ENCODE measurements around the gene HMX2. TPM values are rescaled to one million over a fixed set of nuclear protein-coding genes. Genes with fewer than 3 reads are reported as not detected.

The HMX2 gene
- total and polyA plus RNA-seq, 2 of the 8 experiments (the other 6 are each of a cell fraction or from before 2014, with no cell fraction given), result 2.0 to 2.7 TPM

DNA sequence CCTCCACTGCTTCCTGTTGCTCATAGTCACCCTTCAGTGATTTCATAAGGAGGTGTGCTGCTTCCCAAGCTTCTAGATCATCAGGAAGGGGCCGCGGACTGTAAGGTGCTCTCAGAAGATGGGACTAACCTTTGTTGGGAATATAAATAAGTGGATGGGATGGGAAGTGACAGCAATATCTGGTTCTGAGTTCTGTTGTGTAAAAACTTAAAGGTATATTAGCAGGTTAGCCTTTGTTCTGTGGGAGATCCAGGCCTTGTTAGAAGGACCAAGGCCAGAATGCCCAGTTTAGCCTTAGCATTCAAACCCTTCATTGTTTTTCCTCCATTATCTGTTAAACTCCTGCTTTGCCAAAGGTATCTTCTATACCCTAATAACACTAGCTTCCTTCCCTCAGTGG lies 18.7 kb downstream of the HMX2 start:
- Histone ChIP-seq H3K4ac (replicated peaks; ENCODE audit: insufficient read length, low read depth, low read length) (no peak overlapping the region), H4K8ac (ENCODE audit: extremely low read depth, insufficient read depth, low read length) (no peak overlapping the region), H4K20me1 (replicated peaks in 1 of 2; ENCODE audit: control insufficient read depth in 1 of 2, insufficient read depth in 2 of 2, low read length in 2 of 2) (peaks cover 5 to 14% of the 10 kb centered on the region in 2 experiments), H3K14ac (ENCODE audit: insufficient read length) (no peak overlapping the region), H3K56ac (replicated peaks; ENCODE audit: insufficient read length, low read depth, low read length) (no peak overlapping the region), H2BK12ac (ENCODE audit: low read depth, low read length) (no peak overlapping the region), H3K4me2 (ENCODE audit: insufficient read depth in 1 of 2, low read depth in 2 of 2, low read length in 2 of 2) (no peak overlapping the region), H3K27ac (ENCODE audit: low read depth, low read length) (no peak overlapping the region), H3K4me3 (ENCODE audit: extremely low read depth in 1 of 4, insufficient read depth in 2 of 4, low read depth in 3 of 4, low read length in 4 of 4) (no peak overlapping the region), H4K5ac (ENCODE audit: insufficient read length, low read depth, low read length) (no peak overlapping the region), H2BK20ac (ENCODE audit: low read length) (no peak overlapping the region), H2BK120ac (replicated peaks; ENCODE audit: low read depth, low read length) (no peak overlapping the region), H2BK5ac (ENCODE audit: low read depth, low read length) (no peak overlapping the region), H3K9ac (replicated peaks in 1 of 4; ENCODE audit: extremely low read depth in 1 of 4, low read depth in 3 of 4, low read length in 3 of 4) (no peak overlapping the region), H3K23me2 (ENCODE audit: low read depth, low read length) (no peaks in the 10 kb centered on the region), H3K9me3 (ENCODE audit: insufficient read depth in 2 of 2, low read depth in 1 of 2, low read length in 1 of 2) (no peaks in the 10 kb centered on the region), H3K79me1 (ENCODE audit: low read depth, low read length) (no peaks in the 10 kb centered on the region), H3K27me3 (replicated peaks in 1 of 4; ENCODE audit: control insufficient read depth in 3 of 4, extremely low read depth in 1 of 4, insufficient read depth in 3 of 4, low read length in 3 of 4) (no peaks in the 10 kb centered on the region), H3K36me3 (ENCODE audit: control insufficient read depth in 2 of 4, insufficient read depth in 4 of 4, low read length in 3 of 4) (peaks cover 16 to 67% (median 42%) of the 10 kb centered on the region in 4 experiments; a peak in 7 of 8 replicates), H2AK5ac (ENCODE audit: low read depth, low read length) (no peak overlapping the region), H3K18ac (ENCODE audit: extremely low read depth, low read length) (no peak overlapping the region), H2AFZ (ENCODE audit: low read length) (no peak overlapping the region), H4K91ac (replicated peaks; ENCODE audit: insufficient read length, low read length) (no peak overlapping the region), H3K4me1 (replicated peaks in 1 of 4; ENCODE audit: control insufficient read depth in 3 of 4, insufficient read depth in 4 of 4, low read length in 3 of 4) (no peaks in the 10 kb centered on the region), H3K79me2 (ENCODE audit: control insufficient read depth in 1 of 2, insufficient read depth in 2 of 2, low read length in 2 of 2) (peaks cover 0 to 46% of the 10 kb centered on the region in 2 experiments; a peak in 2 of 4 replicates), H3K23ac (ENCODE audit: insufficient read length) (no peak overlapping the region), H2BK15ac (ENCODE audit: low read length) (no peak overlapping the region)
- no peak for DNase-seq (ENCODE audit: low read depth in 1 of 2, low spot score in 2 of 2)
- FAIRE-seq, result no peak
- CTCF ChIA-PET (ENCODE audit: partially characterized antibody), result interaction anchor here (0.6 to 3.2 kb wide), 6 partner anchors 9 to 474 kb away, joined by 3 to 13 read pairs (median 3); no protein-coding TSS in a partner anchor
- 93% methylated on average over 2 of the region's 2 CpGs; no CpG with 5 or more reads in 1 of the 2 experiments for WGBS, 2 experiments (ENCODE audit: extremely low coverage in 1 of 2, insufficient coverage in 1 of 2, insufficient read length in 1 of 2, insufficient replicate concordance in 2 of 2, low coverage in 1 of 2, low lambda C conversion rate in 2 of 2, missing lambda C conversion rate in 1 of 2)
- POLR2A ChIA-PET (ENCODE audit: partially characterized antibody), result interaction anchor here (0.7 to 3.2 kb wide), 3 partner anchors 9 to 20 kb away, joined by 4 to 22 read pairs (median 6); partner anchors contain the start of gene BUB3
- no peak for TF ChIP-seq BCL11A (IDR thresholded peaks at IDR 0.05; ENCODE audit: low read depth in 2 of 2, low read length in 2 of 2)
- no peak for TF ChIP-seq ASH2L (IDR thresholded peaks at IDR 0.05; ENCODE audit: low read length)
- TF ChIP-seq GTF2F1 (IDR thresholded peaks at IDR 0.05; ENCODE audit: borderline replicate concordance, low read depth, low read length), result no peak
- TF ChIP-seq TAF1 (IDR thresholded peaks at IDR 0.05; ENCODE audit: low read depth, low read length), result no peak
- TF ChIP-seq BRCA1 (IDR thresholded peaks at IDR 0.05; ENCODE audit: low read depth, low read length), result no peak
- no peak for TF ChIP-seq RBBP5 (IDR thresholded peaks at IDR 0.05; ENCODE audit: borderline replicate concordance, low read depth, low read length)
- no peak for TF ChIP-seq TCF12 (IDR thresholded peaks at IDR 0.05; ENCODE audit: low read depth, low read length)
- no peak for TF ChIP-seq PHF8 (conservative IDR thresholded peaks at IDR 0.05; ENCODE audit: low read depth, low read length)
- TF ChIP-seq TEAD4 (IDR thresholded peaks at IDR 0.05; ENCODE audit: low read depth, low read length), result no peak
- no peak for TF ChIP-seq CREB1 (IDR thresholded peaks at IDR 0.05)
- no peak for TF ChIP-seq JUN (IDR thresholded peaks at IDR 0.05; ENCODE audit: low read depth, low read length)
- TF ChIP-seq, protein P1, sequence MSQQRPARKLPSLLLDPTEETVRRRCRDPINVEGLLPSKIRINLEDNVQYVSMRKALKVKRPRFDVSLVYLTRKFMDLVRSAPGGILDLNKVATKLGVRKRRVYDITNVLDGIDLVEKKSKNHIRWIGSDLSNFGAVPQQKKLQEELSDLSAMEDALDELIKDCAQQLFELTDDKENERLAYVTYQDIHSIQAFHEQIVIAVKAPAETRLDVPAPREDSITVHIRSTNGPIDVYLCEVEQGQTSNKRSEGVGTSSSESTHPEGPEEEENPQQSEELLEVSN (IDR thresholded peaks at IDR 0.05), result no peak
- TF ChIP-seq CBX8 (IDR thresholded peaks at IDR 0.05; ENCODE audit: borderline replicate concordance, low read depth, low read length), result no peak
